Measurements from ENCODE around the gene MPP1.

Gene MPP1

GRCh38 chrX:154731881-154732280 lies 73.4 kb downstream of the MPP1 start:
- DNase-seq (ENCODE audit: low read depth) = no peak

GRCh38 chrX:154731184-154731583 lies 74.1 kb downstream of the MPP1 start:
- DNase-seq (ENCODE audit: low read depth) = no peak

GRCh38 chrX:154730253-154730891 lies 74.9 kb downstream of the MPP1 start:
- no peak for DNase-seq (ENCODE audit: low read depth)

- no peak for DNase-seq (ENCODE audit: low read depth)
Measured at GRCh38 chrX:154729439-154729838, 75.8 kb downstream of the MPP1 start.
